C4-2B (cell line): Measurements from ENCODE around the gene C10orf143.

ENCODE experiments used
- ZFX ChIP-seq: fragments of 450-650 bp; IDR thresholded peaks from 2 replicates; pipeline ENCODE4 v1.6.1; 2017
- TF ChIP-seq, protein P1 (sequence below): fragments of 450-650 bp; conservative IDR thresholded peaks from 2 replicates; pipeline ENCODE4 v1.5.1; 2017; ENCODE audit warnings: mild to moderate bottlenecking

DNA sequence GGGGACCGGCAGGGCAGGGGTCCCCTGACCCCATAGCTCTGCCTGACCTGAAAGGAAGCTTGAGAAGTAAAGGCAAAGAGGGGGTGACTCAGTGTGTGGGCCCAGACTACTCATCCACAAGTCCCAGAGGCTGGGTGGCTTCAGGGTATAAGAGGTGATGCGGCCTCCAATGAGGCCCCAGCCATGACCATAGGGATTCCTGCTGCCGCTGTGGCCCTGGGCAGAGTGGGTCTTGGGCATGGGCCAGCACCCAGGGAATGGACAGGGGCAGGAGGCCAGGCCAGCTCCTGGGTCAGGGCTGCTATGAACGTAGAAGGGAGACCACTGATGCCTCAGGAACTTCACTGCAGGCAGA, 82.2 kb downstream of the C10orf143 start:
- TF ChIP-seq, protein P1, sequence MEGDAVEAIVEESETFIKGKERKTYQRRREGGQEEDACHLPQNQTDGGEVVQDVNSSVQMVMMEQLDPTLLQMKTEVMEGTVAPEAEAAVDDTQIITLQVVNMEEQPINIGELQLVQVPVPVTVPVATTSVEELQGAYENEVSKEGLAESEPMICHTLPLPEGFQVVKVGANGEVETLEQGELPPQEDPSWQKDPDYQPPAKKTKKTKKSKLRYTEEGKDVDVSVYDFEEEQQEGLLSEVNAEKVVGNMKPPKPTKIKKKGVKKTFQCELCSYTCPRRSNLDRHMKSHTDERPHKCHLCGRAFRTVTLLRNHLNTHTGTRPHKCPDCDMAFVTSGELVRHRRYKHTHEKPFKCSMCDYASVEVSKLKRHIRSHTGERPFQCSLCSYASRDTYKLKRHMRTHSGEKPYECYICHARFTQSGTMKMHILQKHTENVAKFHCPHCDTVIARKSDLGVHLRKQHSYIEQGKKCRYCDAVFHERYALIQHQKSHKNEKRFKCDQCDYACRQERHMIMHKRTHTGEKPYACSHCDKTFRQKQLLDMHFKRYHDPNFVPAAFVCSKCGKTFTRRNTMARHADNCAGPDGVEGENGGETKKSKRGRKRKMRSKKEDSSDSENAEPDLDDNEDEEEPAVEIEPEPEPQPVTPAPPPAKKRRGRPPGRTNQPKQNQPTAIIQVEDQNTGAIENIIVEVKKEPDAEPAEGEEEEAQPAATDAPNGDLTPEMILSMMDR, result no peak
- TF ChIP-seq ZFX, result no peak
